Nucleus accumbens (tissue), 56 donors: ENCODE results near the gene ASXL2.
"Not testable (repeated sequence)": the region's sequence is repeated elsewhere in the genome, so short reads cannot be mapped to it uniquely, and the experiment has no call there.

Experiments
- DNase-seq, 56 donors: peaks; one replicate each; lab custom pipeline; 2025; lab: John Stamatoyannopoulos, UW

The ASXL2 gene

DNA sequence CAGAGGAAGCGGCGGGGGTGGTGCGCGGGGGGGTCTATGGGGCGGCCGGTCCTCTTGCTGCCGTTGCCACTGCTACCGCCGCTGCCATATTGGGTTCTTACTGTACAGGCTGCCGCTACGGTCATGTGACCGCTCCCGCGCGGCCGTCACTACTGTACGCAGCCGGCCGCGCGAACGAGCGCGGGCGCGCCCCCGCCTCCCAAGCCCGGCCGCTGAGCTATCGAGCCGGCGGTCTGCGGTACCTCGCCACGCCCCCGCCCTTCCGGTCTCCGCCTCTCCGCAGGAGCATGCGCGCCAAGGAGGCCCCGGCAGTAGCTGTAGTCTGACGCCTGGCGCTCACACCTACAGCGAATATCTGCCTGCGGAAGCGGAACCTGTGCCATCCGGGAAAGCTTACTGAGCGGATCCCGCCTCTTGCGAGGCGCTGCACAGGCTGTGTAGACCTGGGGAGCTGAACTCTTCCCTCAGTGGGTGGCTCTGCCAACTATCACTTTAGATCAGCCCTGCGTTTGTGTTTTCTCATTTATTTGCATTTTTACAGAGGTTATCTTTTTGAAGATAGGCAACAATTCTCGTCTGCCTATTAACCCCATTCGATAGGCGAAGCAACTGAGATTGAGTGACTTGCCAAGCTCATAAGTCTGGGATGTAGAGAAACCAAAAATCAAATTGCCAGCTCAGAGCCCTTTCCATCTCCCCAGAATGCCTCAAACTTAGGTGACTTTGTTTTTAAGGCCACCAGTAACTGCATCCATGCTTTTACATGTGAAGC, at the start of gene ASXL2:
ASXL2 (minus strand) TSS at position 127 of the 772 bp plus-strand sequence. CDS start 265 bp downstream, outside the sequence.
- DNase-seq = peak; percentile 49 to 98 (median 94)

DNA sequence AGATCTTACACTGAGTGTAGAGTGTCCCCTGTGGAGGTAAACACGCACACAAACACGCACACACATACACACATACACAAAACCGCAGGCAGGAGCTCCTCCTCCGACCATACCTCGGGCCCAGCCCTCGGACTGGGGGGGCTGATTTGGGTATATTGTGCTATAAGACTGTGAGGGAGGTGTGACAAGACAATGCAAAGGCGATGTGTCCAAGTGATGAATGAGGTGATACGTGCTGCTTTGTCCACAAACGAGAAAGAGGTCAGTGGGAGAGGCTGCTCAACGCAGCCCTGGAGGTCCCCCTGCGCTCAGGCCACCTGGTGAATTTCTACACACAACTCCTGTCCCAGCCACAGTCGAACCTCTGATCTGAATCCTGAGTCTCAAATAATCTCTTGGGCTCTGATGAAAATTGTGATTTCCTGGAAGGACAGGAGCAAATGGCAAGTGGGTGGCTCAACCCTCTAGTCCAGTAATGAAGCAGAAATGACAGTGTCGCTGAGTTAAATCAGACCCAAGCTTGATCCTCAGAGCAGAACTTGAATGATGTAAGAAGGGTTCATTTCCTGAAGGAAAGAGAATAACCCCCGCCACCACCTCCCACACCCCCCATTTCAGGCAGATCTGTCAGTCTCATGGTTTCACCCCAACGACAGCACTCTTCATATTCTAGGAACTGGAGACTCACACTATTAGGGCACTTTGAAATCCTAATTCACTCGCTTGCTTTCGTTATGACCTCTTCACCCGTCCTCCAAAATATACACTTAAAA, 48.9 kb upstream of the ASXL2 start:
- no peak for DNase-seq

DNA sequence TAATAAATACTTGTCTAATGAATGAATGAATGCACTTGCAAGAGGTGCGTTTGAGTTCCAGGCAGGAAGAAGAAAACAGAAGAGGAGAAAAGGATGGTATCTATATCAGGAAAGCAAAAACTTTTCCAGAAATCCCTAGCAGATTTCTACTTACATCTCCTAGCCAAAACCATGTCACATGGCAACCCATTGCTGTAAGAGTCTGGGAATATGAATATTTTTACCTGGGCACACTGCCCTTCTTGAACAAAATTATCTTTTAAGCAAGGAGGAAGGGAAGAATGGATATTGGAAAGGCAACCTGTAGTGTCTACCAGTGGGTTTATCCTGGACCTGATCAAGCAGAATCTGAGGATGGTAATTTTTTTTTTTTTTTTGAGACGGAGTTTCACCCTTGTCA, 44.2 kb upstream of the ASXL2 start:
- no peak for DNase-seq

DNA sequence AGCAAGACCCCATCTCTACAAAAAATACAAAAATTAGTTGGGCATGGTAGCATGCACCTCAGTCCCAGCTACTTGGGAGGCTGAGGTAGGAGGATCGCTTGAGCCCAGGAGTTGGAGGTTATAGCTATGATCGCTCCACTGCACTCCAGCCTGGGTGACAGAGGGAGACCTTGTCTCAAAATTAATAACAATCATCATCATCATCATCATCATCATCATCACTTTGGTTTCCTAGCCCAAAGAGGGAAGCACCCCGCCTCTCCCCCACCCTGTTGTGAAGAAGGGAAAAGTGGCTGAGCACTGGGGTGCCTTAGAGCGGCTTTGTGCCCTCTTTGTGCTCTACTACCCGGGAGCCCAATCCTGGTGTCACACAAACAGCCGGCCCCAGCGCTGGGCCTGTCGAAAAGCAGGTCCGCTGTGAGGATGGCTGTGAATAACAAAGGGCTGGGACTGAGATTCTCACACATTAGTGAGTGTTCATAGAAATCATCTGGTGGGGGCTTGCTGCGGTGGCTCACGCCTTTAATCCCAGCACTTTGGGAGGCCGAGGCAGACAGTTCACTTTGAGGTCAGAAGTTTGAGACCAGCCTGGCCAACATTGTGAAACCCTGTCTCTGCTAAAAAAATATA, 42.6 kb upstream of the ASXL2 start:
- no peak for DNase-seq

DNA sequence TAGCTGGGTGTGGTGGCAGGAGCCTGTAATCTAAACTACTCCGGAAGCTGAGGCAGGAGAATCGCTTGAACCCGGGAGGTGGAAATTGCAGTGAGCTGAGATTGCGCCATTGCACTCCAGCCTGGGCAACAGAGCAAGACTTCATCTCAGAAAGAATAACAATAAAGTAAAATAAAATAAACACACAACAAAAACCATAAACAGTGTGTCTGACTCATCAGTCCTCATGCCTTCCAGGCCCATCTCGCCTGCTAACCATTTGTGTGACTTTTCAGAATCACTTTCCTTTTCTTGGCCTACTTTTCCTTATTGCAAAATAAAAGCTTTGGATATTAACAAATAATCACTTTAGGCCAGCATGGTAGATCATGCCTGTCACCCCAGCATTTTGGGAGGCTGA, 42.0 kb upstream of the ASXL2 start:
- no peak for DNase-seq

DNA sequence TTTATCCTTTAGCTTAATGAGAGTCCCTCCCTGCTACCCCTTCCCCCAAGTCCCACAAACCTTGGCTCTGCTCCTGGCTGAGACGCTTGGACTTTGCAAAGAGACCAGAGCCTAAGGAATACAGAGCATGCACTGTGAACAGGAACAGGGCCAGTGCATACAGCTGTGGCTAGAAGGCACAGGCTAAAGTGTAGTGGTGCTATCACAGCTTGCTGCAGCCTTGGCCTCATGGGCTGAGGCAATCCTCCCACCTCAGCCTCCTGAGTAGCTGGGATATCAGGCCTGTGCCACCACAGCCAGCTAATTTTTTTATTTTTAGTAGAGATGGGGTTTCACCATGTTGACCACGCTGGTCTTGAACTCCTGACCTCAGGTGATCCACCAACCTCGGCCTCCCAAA, 39.5 kb upstream of the ASXL2 start:
- peak in 1 of 56 donors; percentile 1 for DNase-seq

DNA sequence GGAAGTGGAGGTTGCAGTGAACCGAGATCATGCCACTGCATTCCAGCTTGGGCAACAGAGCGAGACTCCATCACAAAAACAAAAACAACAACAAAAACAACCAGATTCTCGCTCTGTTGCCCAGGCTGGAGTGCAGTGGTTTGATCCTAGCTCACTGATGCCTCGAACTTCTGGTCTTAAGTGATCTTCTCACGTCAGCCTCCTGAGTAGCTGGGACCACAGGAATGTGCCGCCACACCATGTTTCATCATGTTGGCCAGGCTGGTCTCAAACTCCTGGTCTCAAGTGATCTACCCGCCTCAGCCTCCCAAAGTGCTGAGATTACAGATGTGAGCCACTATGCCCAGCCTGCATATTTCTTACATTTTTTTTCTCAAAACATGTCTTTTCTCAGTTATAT, 39.1 kb upstream of the ASXL2 start:
- not testable (repeated sequence) for DNase-seq

GRCh38 chr2:25915944-25916772, 37.9 kb upstream of the ASXL2 start:
- not testable (repeated sequence) for DNase-seq

DNA sequence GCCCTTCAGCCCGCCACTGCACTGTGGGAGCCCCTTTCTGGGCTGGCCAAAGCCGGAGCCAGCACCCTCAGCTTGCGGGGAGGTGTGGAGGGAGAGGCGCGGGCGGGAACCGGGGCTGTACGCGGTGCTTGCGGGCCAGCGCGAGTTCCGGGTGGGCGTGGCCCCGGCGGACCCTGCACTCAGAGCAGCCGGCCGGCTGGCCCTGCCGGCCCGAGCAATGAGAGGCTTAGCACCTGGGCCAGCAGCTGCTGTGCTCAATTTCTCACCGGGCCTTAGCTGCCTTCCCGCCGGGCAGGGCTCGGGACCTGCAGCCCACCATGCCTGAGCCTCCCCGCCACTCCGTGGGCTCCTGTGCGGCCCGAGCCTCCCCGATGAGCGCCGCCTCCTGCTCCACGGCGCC, 37.1 kb upstream of the ASXL2 start:
- not testable (repeated sequence) for DNase-seq

DNA sequence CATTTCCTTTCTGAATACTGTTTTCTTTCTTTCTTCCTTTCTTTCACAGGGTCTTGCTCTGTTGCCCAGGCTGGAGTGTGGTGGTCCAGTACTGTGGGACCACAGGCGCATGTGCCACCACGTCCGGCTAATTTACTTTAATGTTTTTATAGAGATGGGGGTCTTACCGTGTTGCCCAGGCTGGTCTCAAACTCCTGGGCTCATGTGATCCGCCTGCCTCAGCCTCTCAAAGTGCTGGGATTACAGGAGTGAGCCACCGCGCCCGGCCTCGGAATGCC, 35.3 kb upstream of the ASXL2 start:
- DNase-seq = not testable (repeated sequence)

GRCh38 chr2:25912851-25913695, 34.8 kb upstream of the ASXL2 start:
- peak in 32 of 56 donors; percentile 8 to 80 (median 39) for DNase-seq

DNA sequence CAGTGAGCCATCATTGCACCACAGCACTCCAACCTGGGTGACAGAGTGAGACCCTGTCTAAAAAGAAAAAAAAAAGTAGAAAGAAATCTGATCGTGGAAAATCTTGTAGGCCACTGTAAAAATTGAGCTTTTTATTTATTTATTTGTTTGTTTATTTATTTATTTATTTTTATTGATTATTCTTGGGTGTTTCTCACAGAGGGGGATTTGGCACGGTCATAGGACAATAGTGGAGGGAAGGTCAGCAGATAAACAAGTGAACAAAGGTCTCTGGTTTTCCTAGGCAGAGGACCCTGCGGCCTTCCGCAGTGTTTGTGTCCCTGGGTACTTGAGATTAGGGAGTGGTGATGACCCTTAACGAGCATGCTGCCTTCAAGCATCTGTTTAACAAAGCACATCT, 31.3 kb upstream of the ASXL2 start:
- DNase-seq = not testable (repeated sequence)

- no peak for DNase-seq
Observed at GRCh38 chr2:25905126-25905525, 26.8 kb upstream of the ASXL2 start.

GRCh38 chr2:25903216-25903776, 25.0 kb upstream of the ASXL2 start:
- DNase-seq = no peak

DNA sequence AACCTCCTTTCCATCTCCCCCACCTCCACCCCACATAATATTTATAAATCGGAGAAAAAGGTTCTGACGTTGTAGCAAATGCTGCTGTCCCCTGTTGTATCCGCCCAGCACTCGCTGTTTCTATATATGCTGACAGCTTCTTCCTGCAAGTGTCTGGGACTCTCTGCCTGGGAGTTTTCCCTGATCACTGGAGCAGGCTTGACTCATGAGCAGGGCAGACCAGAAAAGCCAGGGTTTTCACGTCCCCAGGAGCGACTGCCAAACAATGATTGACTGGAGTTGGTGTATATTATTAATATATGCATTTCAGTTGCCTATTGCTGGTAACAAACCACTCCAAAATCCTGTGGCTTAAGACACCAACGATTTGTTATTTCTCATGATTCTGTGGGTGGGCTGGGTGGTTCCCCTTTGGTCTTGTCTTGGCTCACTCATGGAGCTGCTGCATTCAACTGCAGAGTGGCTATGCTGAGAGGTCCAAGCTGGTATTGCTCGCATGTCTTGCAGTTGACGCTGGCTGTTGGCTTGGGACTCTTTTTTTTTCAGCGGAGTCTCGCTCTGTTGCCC, 21.2 kb upstream of the ASXL2 start:
- no peak for DNase-seq

DNA sequence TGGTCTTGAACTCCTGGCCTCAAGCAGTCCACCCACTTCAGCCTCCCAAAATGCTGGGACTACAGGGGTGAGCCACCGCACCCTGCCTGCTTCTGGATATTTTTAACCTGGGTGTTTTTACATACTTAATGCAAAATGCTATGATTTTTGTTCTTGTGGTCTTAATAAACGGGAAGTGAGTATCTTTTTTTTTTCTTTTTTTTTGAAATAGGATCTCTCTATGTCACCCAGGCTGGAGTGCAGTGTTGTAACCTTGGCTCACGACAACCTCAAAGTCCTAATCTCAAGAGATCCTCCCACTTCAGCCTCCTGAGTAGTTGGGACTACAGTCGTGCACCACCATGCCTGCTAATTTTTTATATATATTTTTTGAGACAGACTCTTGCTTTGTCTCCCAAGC, 19.2 kb upstream of the ASXL2 start:
- no peak for DNase-seq

DNA sequence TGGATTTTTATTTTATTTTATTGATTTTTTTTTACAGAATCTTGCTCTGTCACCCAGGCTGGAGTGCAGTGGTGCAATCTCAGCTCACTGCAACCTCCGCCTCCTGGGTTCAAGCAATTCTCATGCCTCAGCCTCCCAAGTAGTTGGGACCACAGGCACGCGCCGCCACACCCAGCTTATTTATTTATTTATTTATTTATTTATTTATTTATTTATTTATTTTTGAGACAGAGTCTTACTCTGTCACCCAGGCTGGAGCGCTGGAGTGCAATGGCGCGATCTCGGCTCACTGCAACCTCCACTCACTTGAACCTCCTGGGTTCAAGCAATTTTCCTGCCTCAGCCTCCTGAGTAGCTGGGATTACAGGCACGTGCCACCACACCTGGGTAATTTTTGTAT, 18.0 kb upstream of the ASXL2 start:
- not testable (repeated sequence) for DNase-seq

DNA sequence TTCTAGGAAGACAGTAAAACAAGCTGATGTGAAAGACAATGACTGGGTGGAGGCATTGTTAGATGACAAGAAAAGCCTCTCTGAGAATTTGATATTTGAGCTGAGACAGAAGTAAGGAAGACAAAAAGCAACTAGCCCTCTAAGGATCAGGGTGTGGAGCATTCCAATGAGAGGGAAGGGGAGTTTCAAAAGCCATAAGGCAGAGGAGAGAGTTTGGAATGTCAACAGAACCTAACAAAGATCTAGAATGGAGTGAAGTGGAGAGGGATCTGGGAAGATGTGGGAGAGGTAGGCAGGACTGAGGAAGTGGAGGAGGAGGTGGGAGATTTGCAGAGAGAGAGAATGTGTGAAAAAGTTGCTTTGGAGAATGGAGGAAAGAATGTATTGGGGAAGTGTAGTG, 17.3 kb upstream of the ASXL2 start:
- DNase-seq = no peak

- no peak for DNase-seq
Observed at GRCh38 chr2:25895018-25895417, 16.7 kb upstream of the ASXL2 start.
